OCI-LY7 (cell line): ENCODE measurements around the gene KIRREL3. TPM values are rescaled to one million over a fixed set of nuclear protein-coding genes. Genes with fewer than 3 reads are reported as not detected.

Source experiments
- BruUV-seq: library from RNA; stranded (reverse); fragments of 400-500 nt; replicated peaks from 2 replicates; lab custom pipeline; 2021; lab: Mats Ljungman, UMichigan
- CTCF ChIA-PET: fragments of 300-600 bp; sonication (Branson Sonifier 250); formaldehyde crosslinking; loops from one replicate; lab custom pipeline; 2022; ENCODE audit warnings: antibody characterized with exemption; ENCODE audit not compliant: unreplicated experiment; lab: Charles Lee
- POLR2A ChIA-PET: fragments of 300-600 bp; sonication (Branson Sonifier 250); formaldehyde crosslinking; loops from one replicate; lab custom pipeline; 2022; ENCODE audit warnings: antibody characterized with exemption; lab: Charles Lee
- DNase-seq: peaks from one replicate; pipeline ENCODE4 v3.0.0-alpha.2; 2015; ENCODE audit warnings: low spot score
- H2AFZ ChIP-seq: fragments of 200-600 bp; sonication (generic), shearing (Covaris generic); 2 replicates; pipeline ENCODE4 v1.6.1; 2014; ENCODE audit warnings: mild to moderate bottlenecking, antibody characterized with exemption, low read length, moderate library complexity
- H3K27ac ChIP-seq: fragments of 200-600 bp; sonication (generic); 2 replicates; pipeline ENCODE4 v1.5.1; 2014; ENCODE audit warnings: mixed run types, low read depth, mild to moderate bottlenecking, moderate library complexity, low read length, inconsistent platforms; ENCODE audit not compliant: poor library complexity, severe bottlenecking
- H3K36me3 ChIP-seq: fragments of 200-600 bp; sonication (generic); 2 replicates; pipeline ENCODE4 v1.6.1; 2014; ENCODE audit warnings: mild to moderate bottlenecking, antibody characterized with exemption, low read length, moderate library complexity, mixed read lengths; ENCODE audit not compliant: insufficient read depth
- H3K4me1 ChIP-seq: fragments of 200-600 bp; sonication (generic); 2 replicates; pipeline ENCODE4 v1.5.1; 2014; ENCODE audit warnings: mild to moderate bottlenecking, low read length; ENCODE audit not compliant: insufficient read depth, poor library complexity, severe bottlenecking
- H3K4me2 ChIP-seq: fragments of 200-600 bp; sonication (generic); 2 replicates; pipeline ENCODE4 v1.6.1; 2014; ENCODE audit warnings: mild to moderate bottlenecking, low read length
- H3K4me3 ChIP-seq: fragments of 200-600 bp; sonication (generic); 2 replicates; pipeline ENCODE4 v1.5.1; 2014; ENCODE audit warnings: mild to moderate bottlenecking, low read depth, low read length; ENCODE audit not compliant: poor library complexity, severe bottlenecking
- H3K79me2 ChIP-seq: fragments of 200-600 bp; sonication (generic); 2 replicates; pipeline ENCODE4 v1.6.1; 2016; ENCODE audit warnings: low read depth, mild to moderate bottlenecking, low read length, moderate library complexity, mixed read lengths; ENCODE audit not compliant: insufficient read depth
- H3K9me2 ChIP-seq: fragments of 200-600 bp; sonication (generic); 2 replicates; pipeline ENCODE4 v1.6.1; 2016; ENCODE audit warnings: mild to moderate bottlenecking, low read length, mixed read lengths; ENCODE audit not compliant: insufficient read depth
- H3K9me3 ChIP-seq: fragments of 200-600 bp; sonication (generic); 2 replicates; pipeline ENCODE4 v1.6.1; 2014; ENCODE audit warnings: mild to moderate bottlenecking, mixed run types, low read length, mixed read lengths
- H4K20me1 ChIP-seq: fragments of 200-600 bp; sonication (generic); 2 replicates; pipeline ENCODE4 v1.6.1; 2014; ENCODE audit warnings: mild to moderate bottlenecking, antibody characterized with exemption, low read length, moderate library complexity, mixed read lengths; ENCODE audit not compliant: insufficient read depth
- EZH2phosphoT487 ChIP-seq: fragments of 200-600 bp; sonication (generic); IDR thresholded peaks from 2 replicates; pipeline ENCODE4 v1.6.1; 2018; ENCODE audit warnings: low read depth, borderline replicate concordance, mild to moderate bottlenecking, mixed run types, antibody characterized with exemption, low read length, moderate library complexity, mixed read lengths
- intact Hi-C: fragments of 100-400 bp; cut with micrococcal nuclease; formaldehyde crosslinking; loops from one replicate; pipeline ENCODE4 v1.10.0; 2022; ENCODE audit not compliant: unreplicated experiment
- total RNA-seq, 2 experiments: library from RNA; depleted of rRNA in 1 of 2; stranded (reverse); fragments of >200 nt in 1 of 2; shearing (Covaris generic) in 1 of 2; gene quantifications; 2 replicates each; pipeline ENCODE4 v1.2.3, GENCODE V29; 2014 to 2022
- TF ChIP-seq, protein P1 (sequence below): fragments of 200-600 bp; sonication (generic); conservative IDR thresholded peaks from 2 replicates; pipeline ENCODE4 v1.5.1; 2014; ENCODE audit warnings: mild to moderate bottlenecking, antibody characterized with exemption, low read length, moderate library complexity, mixed read lengths

KIRREL3 gene
- total RNA-seq, 2 experiments from 2014 or later, result not detected

- ChIA-PET POLR2A (no interaction called here), CTCF (no interaction called here)
- BruUV-seq, result no TSS peak
- intact Hi-C loops, result no loop called here
- H3K4me2 ChIP-seq, result no peak overlapping the region
- H2AFZ ChIP-seq, result no peak overlapping the region
- H3K27ac ChIP-seq, result no peak overlapping the region
- TF ChIP-seq, protein P1, sequence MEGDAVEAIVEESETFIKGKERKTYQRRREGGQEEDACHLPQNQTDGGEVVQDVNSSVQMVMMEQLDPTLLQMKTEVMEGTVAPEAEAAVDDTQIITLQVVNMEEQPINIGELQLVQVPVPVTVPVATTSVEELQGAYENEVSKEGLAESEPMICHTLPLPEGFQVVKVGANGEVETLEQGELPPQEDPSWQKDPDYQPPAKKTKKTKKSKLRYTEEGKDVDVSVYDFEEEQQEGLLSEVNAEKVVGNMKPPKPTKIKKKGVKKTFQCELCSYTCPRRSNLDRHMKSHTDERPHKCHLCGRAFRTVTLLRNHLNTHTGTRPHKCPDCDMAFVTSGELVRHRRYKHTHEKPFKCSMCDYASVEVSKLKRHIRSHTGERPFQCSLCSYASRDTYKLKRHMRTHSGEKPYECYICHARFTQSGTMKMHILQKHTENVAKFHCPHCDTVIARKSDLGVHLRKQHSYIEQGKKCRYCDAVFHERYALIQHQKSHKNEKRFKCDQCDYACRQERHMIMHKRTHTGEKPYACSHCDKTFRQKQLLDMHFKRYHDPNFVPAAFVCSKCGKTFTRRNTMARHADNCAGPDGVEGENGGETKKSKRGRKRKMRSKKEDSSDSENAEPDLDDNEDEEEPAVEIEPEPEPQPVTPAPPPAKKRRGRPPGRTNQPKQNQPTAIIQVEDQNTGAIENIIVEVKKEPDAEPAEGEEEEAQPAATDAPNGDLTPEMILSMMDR, result no peak
- TF ChIP-seq EZH2phosphoT487, result no peak
- H3K9me3 ChIP-seq, result no peaks in the 10 kb centered on the region
- no peaks in the 10 kb centered on the region for H4K20me1 ChIP-seq
- no peaks in the 10 kb centered on the region for H3K4me1 ChIP-seq
- no peak overlapping the region for H3K4me3 ChIP-seq
- no peaks in the 10 kb centered on the region for H3K36me3 ChIP-seq
- H3K79me2 ChIP-seq, result no peaks in the 10 kb centered on the region
- H3K9me2 ChIP-seq, result no peaks in the 10 kb centered on the region
- no peak for DNase-seq
Observed at GRCh38 chr11:126978165-126978564, 22.4 kb downstream of the KIRREL3 start.

GRCh38 chr11:126973051-126973450 lies 27.5 kb downstream of the KIRREL3 start:
- ChIA-PET CTCF (no interaction called here), POLR2A (no interaction called here)
- TF ChIP-seq, protein P1, result no peak
- no peak for TF ChIP-seq EZH2phosphoT487
- Histone ChIP-seq H3K4me3 (no peak overlapping the region), H3K27ac (no peak overlapping the region), H4K20me1 (no peaks in the 10 kb centered on the region), H3K9me3 (no peaks in the 10 kb centered on the region), H3K9me2 (no peaks in the 10 kb centered on the region), H2AFZ (no peak overlapping the region), H3K36me3 (no peaks in the 10 kb centered on the region), H3K4me2 (no peak overlapping the region), H3K4me1 (no peaks in the 10 kb centered on the region), H3K79me2 (no peaks in the 10 kb centered on the region)
- intact Hi-C loops, result no loop called here
- no TSS peak for BruUV-seq
- no peak for DNase-seq

DNA sequence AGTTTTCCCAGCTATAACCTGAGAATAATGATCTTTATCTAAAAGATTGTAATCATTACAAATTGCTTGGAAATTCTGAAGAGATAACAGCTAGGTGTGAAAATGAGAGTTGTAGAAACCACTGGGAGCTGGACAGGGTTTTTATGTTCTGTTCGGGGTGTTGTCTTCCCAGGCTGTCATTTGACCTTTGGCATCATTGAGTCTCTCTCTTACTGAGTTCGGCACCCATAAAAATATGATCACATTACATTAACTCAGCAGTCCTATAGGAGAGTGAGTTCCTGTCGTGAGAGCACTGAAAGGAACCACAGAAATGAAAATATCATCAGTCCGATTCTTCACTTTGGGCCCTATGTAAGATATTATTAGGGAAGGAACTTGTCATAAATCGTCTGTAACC lies 29.3 kb downstream of the KIRREL3 start:
- Histone ChIP-seq H4K20me1 (no peaks in the 10 kb centered on the region), H2AFZ (no peak overlapping the region), H3K4me3 (no peak overlapping the region), H3K4me2 (no peak overlapping the region), H3K4me1 (no peaks in the 10 kb centered on the region), H3K27ac (no peak overlapping the region), H3K36me3 (no peaks in the 10 kb centered on the region), H3K9me3 (no peaks in the 10 kb centered on the region), H3K9me2 (no peaks in the 10 kb centered on the region), H3K79me2 (no peaks in the 10 kb centered on the region)
- ChIA-PET CTCF (no interaction called here), POLR2A (interaction anchor here (0.8 kb wide), 1 partner anchor 617 kb away, joined by 3 read pairs; no protein-coding TSS in a partner anchor)
- BruUV-seq, result no TSS peak
- intact Hi-C loops, result no loop called here
- TF ChIP-seq, protein P1, result no peak
- no peak for TF ChIP-seq EZH2phosphoT487
- DNase-seq, result no peak
